Sigmoid colon (tissue), 4 donors: ENCODE measurements around the gene POLR3E.

Experiments
- POLR2A ChIP-seq, 2 donors: fragments of 450-650 bp; IDR thresholded peaks; one replicate each; pipeline ENCODE4 v1.6.1; 2016; ENCODE audit warnings: antibody characterized with exemption in 2 of 2, mild to moderate bottlenecking in 2 of 2, moderate library complexity in 2 of 2
- POLR2AphosphoS5 ChIP-seq, 4 donors: sonication (generic); formaldehyde crosslinking; IDR thresholded peaks; one replicate each; pipeline ENCODE4 v1.6.1; 2017; ENCODE audit warnings: antibody characterized with exemption in 4 of 4

- no peak for TF ChIP-seq POLR2A (IDR thresholded peaks at IDR 0.05)
- TF ChIP-seq POLR2AphosphoS5 (IDR thresholded peaks at IDR 0.05): no peak
Measured at GRCh38 chr16:22313876-22314470, 16.8 kb downstream of the POLR3E start.
